GM12864 (cell line): ENCODE results near the gene GDPD1.

ENCODE experiments used
- DNase-seq: peaks from one replicate; pipeline ENCODE4 v3.0.0-alpha.2; 2011; ENCODE audit warnings: low read depth
- H3K4me3 ChIP-seq: 2 replicates; pipeline ENCODE4 v1.5.1; 2011; ENCODE audit warnings: mild to moderate bottlenecking, low read depth, low read length, control low read depth
- TF ChIP-seq, protein P1 (sequence below): IDR thresholded peaks from 2 replicates; pipeline ENCODE4 v1.5.1; 2011; ENCODE audit warnings: low read depth, mild to moderate bottlenecking, moderate library complexity, low read length, control low read depth, inconsistent platforms; ENCODE audit errors: missing control alignments

The GDPD1 gene

DNA sequence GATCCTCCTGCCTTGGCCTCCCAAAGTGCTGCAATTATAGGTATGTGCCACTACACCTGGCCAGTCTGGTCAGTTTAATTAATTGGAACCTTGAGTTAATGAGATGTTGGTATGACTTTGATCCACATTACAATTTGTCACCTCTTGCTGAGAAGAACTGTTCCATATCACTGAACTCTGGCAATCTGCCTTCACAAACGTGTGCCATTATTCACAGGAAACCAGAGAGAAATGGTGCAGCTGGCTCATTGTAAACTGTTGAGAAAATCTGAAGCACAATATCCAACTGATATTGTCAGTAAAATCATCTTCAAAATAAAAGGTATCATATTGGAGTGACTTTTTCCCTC is 71.8 kb downstream of the GDPD1 start:
- H3K4me3 ChIP-seq: no peak overlapping the region
- DNase-seq: no peak
- TF ChIP-seq, protein P1, sequence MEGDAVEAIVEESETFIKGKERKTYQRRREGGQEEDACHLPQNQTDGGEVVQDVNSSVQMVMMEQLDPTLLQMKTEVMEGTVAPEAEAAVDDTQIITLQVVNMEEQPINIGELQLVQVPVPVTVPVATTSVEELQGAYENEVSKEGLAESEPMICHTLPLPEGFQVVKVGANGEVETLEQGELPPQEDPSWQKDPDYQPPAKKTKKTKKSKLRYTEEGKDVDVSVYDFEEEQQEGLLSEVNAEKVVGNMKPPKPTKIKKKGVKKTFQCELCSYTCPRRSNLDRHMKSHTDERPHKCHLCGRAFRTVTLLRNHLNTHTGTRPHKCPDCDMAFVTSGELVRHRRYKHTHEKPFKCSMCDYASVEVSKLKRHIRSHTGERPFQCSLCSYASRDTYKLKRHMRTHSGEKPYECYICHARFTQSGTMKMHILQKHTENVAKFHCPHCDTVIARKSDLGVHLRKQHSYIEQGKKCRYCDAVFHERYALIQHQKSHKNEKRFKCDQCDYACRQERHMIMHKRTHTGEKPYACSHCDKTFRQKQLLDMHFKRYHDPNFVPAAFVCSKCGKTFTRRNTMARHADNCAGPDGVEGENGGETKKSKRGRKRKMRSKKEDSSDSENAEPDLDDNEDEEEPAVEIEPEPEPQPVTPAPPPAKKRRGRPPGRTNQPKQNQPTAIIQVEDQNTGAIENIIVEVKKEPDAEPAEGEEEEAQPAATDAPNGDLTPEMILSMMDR: no peak

DNA sequence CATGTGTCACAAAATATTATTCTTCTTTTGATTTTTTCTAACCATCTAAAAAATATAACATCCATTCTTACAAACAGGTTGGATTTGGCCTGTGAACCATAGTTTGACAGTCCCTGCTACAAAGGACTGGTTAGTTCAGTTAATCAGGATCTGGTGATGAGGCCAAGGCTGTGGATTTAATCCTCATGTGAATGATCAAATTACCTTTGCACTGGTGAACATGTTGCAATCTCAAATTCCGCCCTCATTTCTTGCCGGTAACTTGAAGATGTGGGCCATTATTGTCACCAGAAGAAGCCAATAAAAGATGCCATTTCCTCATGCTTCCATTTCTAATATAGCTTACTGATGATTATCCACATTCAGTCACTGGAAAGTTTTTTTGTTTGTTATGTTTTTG is 75.9 kb downstream of the GDPD1 start:
- no peak for DNase-seq
- TF ChIP-seq, protein P1: no peak
- H3K4me3 ChIP-seq: no peak overlapping the region

DNA sequence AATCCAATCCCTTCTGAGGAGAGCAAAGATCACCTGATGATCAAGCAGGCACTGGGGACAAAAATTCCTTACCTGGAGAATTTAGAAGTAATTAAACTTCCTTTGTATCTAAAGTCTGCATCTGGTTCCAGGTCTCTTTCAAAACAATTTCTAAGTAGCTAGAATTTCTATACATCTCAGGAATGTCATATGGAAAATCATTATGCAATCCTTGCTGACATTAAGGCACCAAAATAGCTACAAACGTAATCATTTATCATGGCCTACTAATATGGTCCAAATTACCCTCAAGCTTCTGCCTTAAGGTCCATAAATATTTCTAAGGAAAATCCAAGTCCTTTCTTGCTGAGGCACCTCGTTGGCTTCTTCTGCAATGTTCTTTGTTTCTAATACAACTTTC is 78.2 kb downstream of the GDPD1 start:
- no peak for DNase-seq
- TF ChIP-seq, protein P1: no peak
- no peak overlapping the region for H3K4me3 ChIP-seq

DNA sequence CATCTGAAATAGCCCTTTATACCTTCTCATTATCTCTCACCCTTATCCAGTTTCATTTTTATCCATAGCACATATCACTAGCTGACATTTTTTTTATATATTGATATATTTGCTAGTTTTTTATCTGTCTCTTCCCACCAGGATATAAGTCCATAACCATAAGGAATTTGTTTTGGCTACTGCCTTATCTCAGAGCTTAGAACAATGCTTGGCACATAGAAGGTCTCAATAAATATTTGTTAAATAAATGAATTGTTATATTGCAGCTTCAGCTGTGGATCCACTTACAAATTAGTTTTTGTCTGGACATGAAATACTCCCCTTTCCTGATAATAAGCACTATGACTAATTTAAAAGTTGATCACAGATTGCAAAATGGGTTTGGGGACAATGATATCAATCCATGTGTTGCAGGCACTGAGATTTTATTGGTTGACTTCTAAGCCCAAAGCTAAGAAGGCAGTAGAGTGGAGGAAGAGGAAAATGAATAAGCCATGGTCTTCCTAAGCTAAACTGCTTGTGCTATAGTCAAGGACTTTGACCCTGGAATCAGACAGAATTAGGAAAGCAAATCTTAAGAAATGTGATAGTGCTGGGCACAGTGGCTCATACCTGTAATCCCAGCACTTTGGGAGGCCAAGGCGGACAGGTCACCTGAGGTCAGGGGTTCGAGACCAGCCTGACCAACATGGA is 79.2 kb downstream of the GDPD1 start:
- DNase-seq: no peak
- H3K4me3 ChIP-seq: no peak overlapping the region
- TF ChIP-seq, protein P1: no peak

DNA sequence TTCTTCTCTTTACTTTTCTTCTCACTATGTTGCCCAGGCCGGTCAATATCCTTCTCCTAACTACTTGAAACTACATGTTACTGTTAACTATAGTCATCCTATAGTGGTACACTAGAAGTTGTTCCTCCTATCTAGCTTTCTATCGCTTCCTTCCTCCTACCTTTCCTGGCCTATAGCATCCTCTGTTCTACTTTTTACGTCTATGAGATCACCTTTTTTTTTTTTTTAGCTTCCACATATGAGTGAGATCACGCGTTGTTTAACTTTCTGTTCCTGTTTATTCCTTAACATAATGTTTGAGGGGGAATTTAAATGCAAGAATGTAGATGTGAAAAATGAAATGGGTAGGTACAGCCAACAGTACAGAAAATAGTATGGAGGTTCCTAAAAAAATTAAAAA is 80.6 kb downstream of the GDPD1 start:
- DNase-seq: no peak
- H3K4me3 ChIP-seq: no peak overlapping the region
- TF ChIP-seq, protein P1: no peak

DNA sequence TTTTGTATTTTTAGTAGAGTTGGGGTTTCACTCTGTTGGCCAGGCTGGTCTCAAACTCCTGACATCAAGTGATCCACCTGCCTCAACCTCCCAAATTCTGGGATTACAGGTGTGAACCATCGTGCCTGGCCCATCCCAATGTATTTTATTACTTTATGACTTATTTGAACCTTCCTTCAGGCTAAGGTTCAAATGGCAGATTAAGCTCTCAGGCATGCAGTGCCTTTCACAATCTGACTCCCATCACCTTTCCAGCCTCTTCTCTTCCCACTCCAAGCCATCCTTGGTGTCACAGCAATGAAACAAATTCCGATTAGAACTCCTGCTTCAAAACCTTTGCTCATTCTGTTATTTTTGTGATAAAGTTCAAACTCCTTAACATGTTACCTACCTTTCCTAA is 84.5 kb downstream of the GDPD1 start:
- no peak for DNase-seq
- H3K4me3 ChIP-seq: no peak overlapping the region
- TF ChIP-seq, protein P1: no peak

DNA sequence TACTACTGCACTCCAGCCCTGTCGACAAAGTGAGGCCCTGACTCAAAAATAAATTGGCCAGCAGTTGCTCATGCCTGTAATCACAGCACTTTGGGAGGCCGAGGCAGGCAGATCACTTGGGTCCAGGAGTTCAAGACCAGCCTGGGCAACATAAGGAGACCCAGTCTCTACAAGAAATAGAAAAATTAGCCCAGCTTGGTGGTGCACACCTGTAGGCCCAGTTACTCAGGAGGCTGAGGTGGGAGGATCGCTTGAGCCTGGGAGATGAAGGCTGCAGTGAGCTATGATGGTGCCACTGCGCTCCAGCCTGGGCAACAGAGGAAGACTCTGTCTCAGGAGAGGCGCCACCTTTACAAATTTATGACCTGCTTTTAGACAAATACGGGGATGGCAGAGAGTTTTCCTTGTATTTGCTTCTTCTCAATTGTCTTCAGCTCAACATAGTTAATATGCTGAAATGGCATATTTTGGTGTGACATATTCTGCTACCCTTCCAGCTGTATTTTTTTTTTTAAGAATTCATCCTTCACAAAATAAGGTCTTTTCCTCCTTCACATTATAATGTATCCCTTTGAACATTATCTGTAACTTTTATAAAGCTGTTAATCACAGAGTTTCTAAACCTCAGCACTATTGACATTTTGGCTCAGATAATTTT is 90.1 kb downstream of the GDPD1 start:
- DNase-seq: no peak
- TF ChIP-seq, protein P1: no peak
- no peak overlapping the region for H3K4me3 ChIP-seq
